Stimulated activated memory B cell treated with anti-CD40 and anti-IgM and Interleukin-4, amounts not matched to agents 10 μg/mL and 1 μg/mL and 100 μg/mL, for 72 hours (primary cell): Measurements from ENCODE around the gene ADCY6.

ENCODE experiments used
- ATAC-seq: fragments of 150-1000 bp; cut with Tn5 transposase; 2 replicates; pipeline ENCODE4 v1.10.0; 2021
- H3K27ac Mint-ChIP-seq: one replicate; pipeline ENCODE4 v1.8.0; 2022; ENCODE audit warnings: mild to moderate bottlenecking, mixed read lengths
- H3K27me3 Mint-ChIP-seq: one replicate; pipeline ENCODE4 v1.8.0; 2022; ENCODE audit warnings: mixed read lengths
- H3K36me3 Mint-ChIP-seq: one replicate; pipeline ENCODE4 v1.8.0; 2022; ENCODE audit warnings: mixed read lengths
- H3K4me1 Mint-ChIP-seq: one replicate; pipeline ENCODE4 v1.8.0; 2022; ENCODE audit warnings: mixed read lengths
- H3K4me3 Mint-ChIP-seq: one replicate; pipeline ENCODE4 v1.8.0; 2022; ENCODE audit warnings: mild to moderate bottlenecking, moderate library complexity, mixed read lengths
- H3K9me3 Mint-ChIP-seq: one replicate; pipeline ENCODE4 v1.8.0; 2022; ENCODE audit warnings: mixed read lengths

Gene ADCY6

GRCh38 chr12:48788854-48789775 lies at the start of gene ADCY6:
Gene ADCY6, minus strand, starts transcription at chr12:48789089. Its CDS starts 5,655 bp downstream, at chr12:48783434.
- ATAC-seq = peak; percentile 38
- peaks cover 18% of the 10 kb centered on the region for H3K4me1 Mint-ChIP-seq
- H3K9me3 Mint-ChIP-seq = no peaks in the 10 kb centered on the region
- no peaks in the 10 kb centered on the region for H3K36me3 Mint-ChIP-seq
- peak within 1 kb of the TSS; percentile 54 for H3K27ac Mint-ChIP-seq
- H3K4me3 Mint-ChIP-seq = peak within 1 kb of the TSS; percentile 76
- peaks cover 67% of the 10 kb centered on the region for H3K27me3 Mint-ChIP-seq

GRCh38 chr12:48838048-48838447 lies 49.2 kb upstream of the ADCY6 start:
- Mint-ChIP-seq H3K27ac (no peak overlapping the region), H3K9me3 (no peaks in the 10 kb centered on the region), H3K27me3 (no peaks in the 10 kb centered on the region), H3K36me3 (peaks cover 67% of the 10 kb centered on the region), H3K4me3 (no peak overlapping the region), H3K4me1 (no peaks in the 10 kb centered on the region)
- ATAC-seq = no peak

- Mint-ChIP-seq H3K27me3 (no peaks in the 10 kb centered on the region), H3K4me3 (no peak overlapping the region), H3K27ac (no peak overlapping the region), H3K36me3 (peaks cover 71% of the 10 kb centered on the region), H3K4me1 (no peaks in the 10 kb centered on the region), H3K9me3 (no peaks in the 10 kb centered on the region)
- no peak for ATAC-seq
These were observed 43.6 kb upstream of the ADCY6 start for GRCh38 chr12:48832321-48833060.

- no peak overlapping the region for H3K27ac Mint-ChIP-seq
- H3K36me3 Mint-ChIP-seq = peaks cover 59% of the 10 kb centered on the region
- H3K4me3 Mint-ChIP-seq = no peak overlapping the region
- no peaks in the 10 kb centered on the region for H3K4me1 Mint-ChIP-seq
- no peaks in the 10 kb centered on the region for H3K9me3 Mint-ChIP-seq
- H3K27me3 Mint-ChIP-seq = no peaks in the 10 kb centered on the region
- ATAC-seq = no peak
These were observed 42.4 kb upstream of the ADCY6 start for GRCh38 chr12:48831257-48831656.

DNA sequence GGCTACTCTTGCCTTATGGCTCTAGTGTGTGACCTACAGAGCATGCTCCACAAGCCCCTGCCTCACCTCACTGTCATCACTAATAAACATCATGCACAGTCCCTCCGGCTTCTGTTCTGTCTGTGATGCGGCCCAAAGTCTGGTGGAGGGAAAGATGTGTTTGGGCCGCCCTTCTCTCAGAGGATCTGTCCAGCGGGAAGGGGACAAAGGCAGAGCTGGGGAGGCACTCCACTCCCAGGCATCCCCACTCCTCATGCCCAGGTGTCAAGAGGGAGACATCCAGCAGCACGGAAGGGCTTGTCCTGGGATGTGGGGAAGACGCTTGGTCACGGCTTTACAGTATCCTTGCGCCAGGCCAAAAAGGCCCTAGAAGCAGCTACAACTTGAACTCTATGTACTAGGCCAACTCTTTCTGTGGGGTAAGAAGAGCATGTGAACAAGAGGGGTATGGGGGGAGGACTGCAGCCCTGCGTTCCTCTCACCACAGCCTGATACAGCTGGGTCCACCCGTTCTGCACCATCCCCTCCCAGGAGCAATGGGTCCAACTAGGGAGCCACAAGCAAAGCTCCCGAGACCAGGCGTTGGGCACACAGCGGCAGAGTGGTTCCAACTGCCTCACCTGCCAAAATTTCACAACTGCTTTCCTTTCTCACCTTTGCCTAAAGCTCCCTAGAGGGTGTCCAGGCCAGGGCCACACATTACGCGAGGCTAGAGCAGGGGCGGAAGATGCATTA lies 40.1 kb upstream of the ADCY6 start:
- no peaks in the 10 kb centered on the region for H3K9me3 Mint-ChIP-seq
- ATAC-seq = no peak
- H3K4me3 Mint-ChIP-seq = no peak overlapping the region
- H3K27ac Mint-ChIP-seq = no peak overlapping the region
- peaks cover 43% of the 10 kb centered on the region for H3K36me3 Mint-ChIP-seq
- no peaks in the 10 kb centered on the region for H3K27me3 Mint-ChIP-seq
- peaks cover 7% of the 10 kb centered on the region for H3K4me1 Mint-ChIP-seq

- no peak overlapping the region for H3K4me3 Mint-ChIP-seq
- no peaks in the 10 kb centered on the region for H3K9me3 Mint-ChIP-seq
- no peak for ATAC-seq
- H3K27ac Mint-ChIP-seq = no peak overlapping the region
- H3K4me1 Mint-ChIP-seq = peaks cover 8% of the 10 kb centered on the region
- H3K36me3 Mint-ChIP-seq = peaks cover 40% of the 10 kb centered on the region
- H3K27me3 Mint-ChIP-seq = no peaks in the 10 kb centered on the region
These were observed 39.4 kb upstream of the ADCY6 start for GRCh38 chr12:48828293-48828692.

- Mint-ChIP-seq H3K36me3 (peaks cover 36% of the 10 kb centered on the region), H3K27me3 (no peaks in the 10 kb centered on the region), H3K4me1 (peaks cover 8% of the 10 kb centered on the region), H3K4me3 (no peak overlapping the region), H3K9me3 (no peaks in the 10 kb centered on the region), H3K27ac (no peak overlapping the region)
- no peak for ATAC-seq
These were observed 38.7 kb upstream of the ADCY6 start for GRCh38 chr12:48827513-48828096.

DNA sequence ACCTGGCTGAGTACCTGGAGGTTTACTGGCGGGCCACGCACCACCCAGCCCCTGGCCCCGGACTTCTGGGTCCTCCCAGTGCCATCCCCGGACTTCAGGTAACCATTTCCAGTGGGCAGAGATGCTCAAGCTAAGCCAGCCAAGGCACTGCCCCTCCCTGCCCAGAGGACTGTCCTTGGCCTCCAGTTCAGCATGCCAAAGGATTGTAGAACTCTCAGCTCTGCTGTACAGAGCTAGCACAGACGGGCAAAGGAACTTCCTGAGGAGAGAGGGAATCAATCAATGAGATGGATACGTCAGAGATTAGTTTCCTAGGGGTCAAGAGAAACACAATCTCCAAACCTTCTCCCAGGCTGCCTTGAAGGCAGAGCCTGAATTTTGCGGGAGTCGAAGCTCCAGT lies 38.1 kb upstream of the ADCY6 start:
- Mint-ChIP-seq H3K27me3 (no peaks in the 10 kb centered on the region), H3K4me1 (peaks cover 8% of the 10 kb centered on the region), H3K36me3 (peaks cover 31% of the 10 kb centered on the region), H3K9me3 (no peaks in the 10 kb centered on the region), H3K27ac (no peak overlapping the region), H3K4me3 (no peak overlapping the region)
- no peak for ATAC-seq

GRCh38 chr12:48826209-48826855 lies 37.4 kb upstream of the ADCY6 start:
- Mint-ChIP-seq H3K27me3 (no peaks in the 10 kb centered on the region), H3K9me3 (no peaks in the 10 kb centered on the region), H3K27ac (no peak overlapping the region), H3K4me3 (no peak overlapping the region), H3K36me3 (peaks cover 27% of the 10 kb centered on the region), H3K4me1 (peaks cover 8% of the 10 kb centered on the region)
- no peak for ATAC-seq

GRCh38 chr12:48824905-48825304 lies 36.0 kb upstream of the ADCY6 start:
- Mint-ChIP-seq H3K27ac (no peak overlapping the region), H3K36me3 (peaks cover 18% of the 10 kb centered on the region), H3K4me3 (no peak overlapping the region), H3K4me1 (peaks cover 8% of the 10 kb centered on the region), H3K9me3 (no peaks in the 10 kb centered on the region), H3K27me3 (no peaks in the 10 kb centered on the region)
- ATAC-seq = no peak

DNA sequence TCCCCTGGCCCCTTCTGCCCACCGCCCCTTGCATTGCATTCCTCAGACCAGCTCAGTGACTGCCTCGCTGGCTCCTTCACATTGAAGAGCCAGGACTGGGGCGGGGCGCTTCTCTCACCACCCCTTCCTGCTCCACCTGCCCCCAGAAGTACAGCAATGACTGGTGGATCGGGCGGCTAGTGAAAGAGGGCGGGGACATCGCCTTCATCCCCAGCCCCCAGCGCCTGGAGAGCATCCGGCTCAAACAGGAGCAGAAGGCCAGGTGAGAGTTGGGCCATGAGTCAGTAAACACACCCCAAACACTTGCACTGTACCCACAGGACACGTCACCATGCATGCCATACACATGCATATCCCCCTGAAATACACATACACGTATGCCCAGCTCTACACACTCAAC lies 35.2 kb upstream of the ADCY6 start:
- Mint-ChIP-seq H3K27me3 (no peaks in the 10 kb centered on the region), H3K27ac (peak overlapping the region; percentile 11), H3K36me3 (peaks cover 10% of the 10 kb centered on the region), H3K9me3 (no peaks in the 10 kb centered on the region), H3K4me3 (no peak overlapping the region), H3K4me1 (peaks cover 8% of the 10 kb centered on the region)
- no peak for ATAC-seq

GRCh38 chr12:48823281-48823680 lies 34.4 kb upstream of the ADCY6 start:
- H3K27ac Mint-ChIP-seq = no peak overlapping the region
- H3K36me3 Mint-ChIP-seq = peaks cover 2% of the 10 kb centered on the region
- H3K27me3 Mint-ChIP-seq = no peaks in the 10 kb centered on the region
- no peak for ATAC-seq
- no peaks in the 10 kb centered on the region for H3K9me3 Mint-ChIP-seq
- peaks cover 14% of the 10 kb centered on the region for H3K4me1 Mint-ChIP-seq
- no peak overlapping the region for H3K4me3 Mint-ChIP-seq

DNA sequence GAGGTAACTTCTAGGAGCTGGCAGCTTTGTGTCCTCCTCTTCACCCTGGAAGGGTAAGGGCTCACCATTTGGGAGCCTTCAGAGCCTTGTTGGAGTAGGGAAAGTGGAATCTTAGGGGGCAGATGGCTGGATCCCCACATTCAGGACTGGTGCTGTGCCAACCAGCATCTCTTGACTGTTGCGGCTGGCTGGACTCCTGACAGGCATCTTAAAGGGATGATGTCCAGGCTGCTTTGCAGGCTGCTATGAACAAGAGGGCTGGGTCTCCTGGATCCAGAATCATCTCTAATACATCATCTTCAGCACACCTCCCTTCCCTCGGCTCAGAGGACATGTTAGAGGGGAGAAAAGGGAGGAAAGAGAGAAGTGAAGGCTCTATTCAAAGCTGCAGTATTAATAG lies 33.8 kb upstream of the ADCY6 start:
- H3K27ac Mint-ChIP-seq = no peak overlapping the region
- H3K9me3 Mint-ChIP-seq = no peaks in the 10 kb centered on the region
- H3K4me3 Mint-ChIP-seq = no peak overlapping the region
- no peaks in the 10 kb centered on the region for H3K27me3 Mint-ChIP-seq
- no peaks in the 10 kb centered on the region for H3K36me3 Mint-ChIP-seq
- ATAC-seq = no peak
- peaks cover 19% of the 10 kb centered on the region for H3K4me1 Mint-ChIP-seq

DNA sequence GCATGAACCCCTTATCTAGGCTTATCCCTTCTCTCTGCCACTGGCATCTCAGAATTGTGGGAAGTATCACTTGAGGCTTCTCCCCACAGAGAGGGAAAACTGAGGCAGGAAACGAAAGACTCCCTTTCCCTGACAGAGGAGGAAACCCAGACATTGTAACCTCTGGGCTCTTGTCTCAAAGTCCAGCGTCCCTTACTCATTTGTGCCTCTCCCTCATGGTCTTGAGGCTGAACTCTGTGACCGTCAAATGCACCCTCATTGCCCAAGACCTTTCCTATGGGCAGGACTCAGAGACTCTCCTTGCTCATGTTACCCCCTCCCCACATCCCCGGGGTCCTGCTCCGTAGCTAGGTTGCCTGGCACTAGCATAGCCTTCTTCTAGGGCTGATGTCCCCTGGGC lies 33.2 kb upstream of the ADCY6 start:
- Mint-ChIP-seq H3K4me3 (no peak overlapping the region), H3K27me3 (peaks cover 5% of the 10 kb centered on the region), H3K36me3 (no peaks in the 10 kb centered on the region), H3K9me3 (no peaks in the 10 kb centered on the region), H3K4me1 (peaks cover 25% of the 10 kb centered on the region), H3K27ac (no peak overlapping the region)
- ATAC-seq = no peak
